ENCODE results near the gene ACCSL.

ACCSL gene

GRCh38 chr11:44031549-44031948 is 16.2 kb upstream of the ACCSL start:
- H3K27ac ChIP-seq: no peak overlapping the region
- no peaks in the 10 kb centered on the region for H3K36me3 ChIP-seq (ENCODE audit: insufficient read depth)
- H4K20me1 ChIP-seq (ENCODE audit: insufficient read depth): no peaks in the 10 kb centered on the region
- no peak overlapping the region for H3K4me3 ChIP-seq (IDR thresholded peaks at IDR 0.05; ENCODE audit: insufficient read depth, low read depth, low read length)
- no peak overlapping the region for H2AFZ ChIP-seq (ENCODE audit: low read depth)
- no peaks in the 10 kb centered on the region for H3K79me2 ChIP-seq (ENCODE audit: insufficient read depth, low read depth)
- H3K4me1 ChIP-seq (ENCODE audit: low read depth, poor library complexity, severe bottlenecking): no peaks in the 10 kb centered on the region
- no peaks in the 10 kb centered on the region for H3K27me3 ChIP-seq (ENCODE audit: insufficient read depth, low read depth)
- H3K9ac ChIP-seq: no peak overlapping the region
- TF ChIP-seq CTCF (conservative IDR thresholded peaks at IDR 0.05; ENCODE audit: low read depth, low read length): no peak
- no peak overlapping the region for H3K4me2 ChIP-seq

GRCh38 chr11:44032299-44033085 is 15.3 kb upstream of the ACCSL start:
- Histone ChIP-seq H3K36me3 (ENCODE audit: insufficient read depth) (no peaks in the 10 kb centered on the region), H3K27me3 (ENCODE audit: insufficient read depth, low read depth) (no peaks in the 10 kb centered on the region), H3K9ac (no peak overlapping the region), H3K4me2 (no peak overlapping the region), H3K27ac (no peak overlapping the region), H3K79me2 (ENCODE audit: insufficient read depth, low read depth) (no peaks in the 10 kb centered on the region), H3K4me3 (IDR thresholded peaks at IDR 0.05; ENCODE audit: insufficient read depth, low read depth, low read length) (no peak overlapping the region), H3K4me1 (ENCODE audit: low read depth, poor library complexity, severe bottlenecking) (no peaks in the 10 kb centered on the region), H2AFZ (ENCODE audit: low read depth) (no peak overlapping the region), H4K20me1 (ENCODE audit: insufficient read depth) (no peaks in the 10 kb centered on the region)
- TF ChIP-seq CTCF (conservative IDR thresholded peaks at IDR 0.05; ENCODE audit: low read depth, low read length): no peak

- Histone ChIP-seq H3K9ac (no peak overlapping the region), H4K20me1 (ENCODE audit: insufficient read depth) (no peaks in the 10 kb centered on the region), H3K36me3 (ENCODE audit: insufficient read depth) (no peaks in the 10 kb centered on the region), H3K27me3 (ENCODE audit: insufficient read depth, low read depth) (no peaks in the 10 kb centered on the region), H2AFZ (ENCODE audit: low read depth) (no peak overlapping the region), H3K79me2 (ENCODE audit: insufficient read depth, low read depth) (no peaks in the 10 kb centered on the region), H3K4me3 (IDR thresholded peaks at IDR 0.05; ENCODE audit: insufficient read depth, low read depth, low read length) (no peak overlapping the region), H3K4me1 (ENCODE audit: low read depth, poor library complexity, severe bottlenecking) (no peaks in the 10 kb centered on the region), H3K4me2 (no peak overlapping the region), H3K27ac (no peak overlapping the region)
- TF ChIP-seq CTCF (conservative IDR thresholded peaks at IDR 0.05; ENCODE audit: low read depth, low read length): no peak
Measured at GRCh38 chr11:44033411-44033850, 14.3 kb upstream of the ACCSL start.

GRCh38 chr11:44033856-44034255 is 13.9 kb upstream of the ACCSL start:
- Histone ChIP-seq H3K4me1 (ENCODE audit: low read depth, poor library complexity, severe bottlenecking) (no peaks in the 10 kb centered on the region), H3K4me3 (IDR thresholded peaks at IDR 0.05; ENCODE audit: insufficient read depth, low read depth, low read length) (no peak overlapping the region), H3K9ac (no peak overlapping the region), H4K20me1 (ENCODE audit: insufficient read depth) (no peaks in the 10 kb centered on the region), H3K36me3 (ENCODE audit: insufficient read depth) (no peaks in the 10 kb centered on the region), H3K27ac (no peak overlapping the region), H3K27me3 (ENCODE audit: insufficient read depth, low read depth) (no peaks in the 10 kb centered on the region), H3K79me2 (ENCODE audit: insufficient read depth, low read depth) (no peaks in the 10 kb centered on the region), H3K4me2 (no peak overlapping the region), H2AFZ (ENCODE audit: low read depth) (no peak overlapping the region)
- TF ChIP-seq CTCF (conservative IDR thresholded peaks at IDR 0.05; ENCODE audit: low read depth, low read length): no peak
